HepG2 (cell line): ENCODE results near the gene CYB561. TPM values are rescaled to one million over a fixed set of nuclear protein-coding genes. Genes with fewer than 3 reads are reported as not detected.

ENCODE experiments used
- ATAC-seq: fragments of 200-7000 bp; cut with Tn5 transposase; 3 replicates; pipeline ENCODE4 v1.9.1; 2020; ENCODE audit warnings: mild to moderate bottlenecking, moderate library complexity
- BruUV-seq: library from RNA; stranded (reverse); fragments of 400-500 nt; replicated peaks from 2 replicates; lab custom pipeline; 2021; lab: Mats Ljungman, UMichigan
- CTCF ChIA-PET: fragments of 300-600 bp; formaldehyde crosslinking; extraction: SDS; loops from one replicate; lab custom pipeline; 2021; ENCODE audit warnings: low total read pairs, inconsistent platforms, low intra/inter-chr PET ratio; lab: Yijun Ruan, JAX
- POLR2A ChIA-PET: fragments of 350-600 bp; sonication (Branson Sonifier 250); formaldehyde crosslinking; loops from one replicate; lab custom pipeline; 2020; ENCODE audit warnings: antibody characterized with exemption, inconsistent platforms; lab: Yijun Ruan, JAX
- DNase-seq: peaks from one replicate; pipeline ENCODE4 v3.0.0-alpha.2; 2015; ENCODE audit warnings: low spot score
- FAIRE-seq: peaks from 3 replicates; lab custom pipeline; 2011; peaks lifted over from hg19 to GRCh38; lab: Jason Lieb, UNC
- H2AFZ ChIP-seq: one replicate; pipeline ENCODE4 v1.6.1; 2011; ENCODE audit warnings: low read length, inconsistent platforms
- H3K27ac ChIP-seq: fragments of 300-600 bp; 3 replicates; pipeline ENCODE4 v1.8.0; 2011; ENCODE audit warnings: mixed run types, mild to moderate bottlenecking, mixed read lengths, low read length, inconsistent platforms; ENCODE audit not compliant: insufficient read depth; ENCODE audit errors: extremely low read length
- H3K27me3 ChIP-seq, 2 experiments: fragments of 200-600 bp in 1 of 2; 2 replicates in 1 of 2; 3 replicates in 1 of 2; pipeline versions ENCODE4 v1.6.0 to v1.8.0; 2011; ENCODE audit warnings: low read length in 2 of 2, mild to moderate bottlenecking in 2 of 2, moderate library complexity in 2 of 2, inconsistent platforms in 1 of 2; ENCODE audit not compliant: insufficient read depth in 2 of 2, control insufficient read depth in 1 of 2
- H3K36me3 ChIP-seq, 2 experiments: fragments of 200-600 bp in 1 of 2; replicated peaks in 1 of 2; 2 replicates in 1 of 2; 3 replicates in 1 of 2; pipeline versions ENCODE4 v1.5.1 to v1.8.0; 2011; ENCODE audit warnings: low read length in 2 of 2, inconsistent platforms in 1 of 2; ENCODE audit not compliant: insufficient read depth in 2 of 2, control insufficient read depth in 1 of 2
- H3K4me1 ChIP-seq: 2 replicates; pipeline ENCODE4 v1.5.1; 2012; ENCODE audit warnings: low read length, inconsistent platforms; ENCODE audit not compliant: insufficient read depth
- H3K4me2 ChIP-seq: 2 replicates; pipeline ENCODE4 v1.6.0; 2011; ENCODE audit warnings: low read depth, low read length, inconsistent platforms
- H3K4me3 ChIP-seq, 3 experiments: fragments of 200-600 bp in 1 of 3; sonication (generic), shearing (Covaris generic) in 1 of 3; replicated peaks in 1 of 3; 2 replicates each; pipeline ENCODE4 v1.5.1; 2011 to 2016; ENCODE audit warnings: low read length in 3 of 3, inconsistent platforms in 2 of 3, low read depth in 2 of 3, mild to moderate bottlenecking in 2 of 3, control low read depth in 1 of 3, mixed read lengths in 1 of 3; ENCODE audit not compliant: insufficient read depth in 1 of 3
- H3K79me2 ChIP-seq: one replicate; pipeline ENCODE4 v1.6.1; 2011; ENCODE audit warnings: low read length, inconsistent platforms; ENCODE audit not compliant: insufficient read depth
- H3K9ac ChIP-seq: 2 replicates; pipeline ENCODE4 v1.6.0; 2011; ENCODE audit warnings: mild to moderate bottlenecking, low read depth, low read length, inconsistent platforms; ENCODE audit not compliant: insufficient read depth
- H3K9me3 ChIP-seq: 2 replicates; pipeline ENCODE4 v1.5.1; 2012; ENCODE audit warnings: mild to moderate bottlenecking, low read length
- H4K20me1 ChIP-seq: 2 replicates; pipeline ENCODE4 v1.6.0; 2011; ENCODE audit warnings: inconsistent platforms, mild to moderate bottlenecking, low read length, moderate library complexity; ENCODE audit not compliant: insufficient read depth
- ARID2 ChIP-seq: sonication (generic); formaldehyde crosslinking; IDR thresholded peaks from 2 replicates; pipeline ENCODE4 v1.8.1; 2022; ENCODE audit warnings: mild to moderate bottlenecking, missing genetic modification reagents, borderline replicate concordance
- DNMT3B ChIP-seq: conservative IDR thresholded peaks from 2 replicates; pipeline ENCODE4 v1.6.1; 2016; ENCODE audit warnings: missing biosample characterization, control low read depth
- ELF1 ChIP-seq: sonication (generic); formaldehyde crosslinking; IDR thresholded peaks from 2 replicates; pipeline ENCODE4 v1.4.0; 2020; ENCODE audit warnings: missing genetic modification reagents
- ETV6 ChIP-seq: sonication (generic); formaldehyde crosslinking; conservative IDR thresholded peaks from 2 replicates; pipeline ENCODE4 v1.4.0; 2020; ENCODE audit warnings: missing genetic modification reagents
- FOXK2 ChIP-seq: fragments of 450-650 bp; IDR thresholded peaks from 2 replicates; pipeline ENCODE4 v1.6.1; 2016
- MIER3 ChIP-seq: IDR thresholded peaks from 2 replicates; pipeline ENCODE4 v1.6.1; 2016; ENCODE audit warnings: missing compliant biosample characterization, borderline replicate concordance
- MTF2 ChIP-seq: sonication (generic); formaldehyde crosslinking; IDR thresholded peaks from 2 replicates; pipeline ENCODE4 v1.5.0; 2020; ENCODE audit warnings: missing genetic modification reagents, borderline replicate concordance
- NONO ChIP-seq, 2 experiments: fragments of 450-650 bp in 1 of 2; sonication (generic) in 1 of 2; formaldehyde crosslinking in 1 of 2; IDR thresholded peaks in 1 of 2; conservative IDR thresholded peaks in 1 of 2; 2 replicates each; pipeline versions ENCODE4 v1.6.1 to v1.8.0; 2017 to 2022; ENCODE audit warnings: mild to moderate bottlenecking in 1 of 2, missing genetic modification reagents in 1 of 2, moderate library complexity in 1 of 2
- NPAS2 ChIP-seq: sonication (generic); formaldehyde crosslinking; IDR thresholded peaks from 2 replicates; pipeline ENCODE4 v1.8.0; 2022; ENCODE audit warnings: mild to moderate bottlenecking, missing genetic modification reagents, borderline replicate concordance
- NR3C1 ChIP-seq: sonication (generic); formaldehyde crosslinking; IDR thresholded peaks from 2 replicates; pipeline ENCODE4 v1.4.0; 2020; ENCODE audit warnings: missing genetic modification reagents
- RARG ChIP-seq: sonication (generic); formaldehyde crosslinking; IDR thresholded peaks from 2 replicates; pipeline ENCODE4 v1.4.0; 2020; ENCODE audit warnings: low read depth, mild to moderate bottlenecking, missing genetic modification reagents
- SP4 ChIP-seq: sonication (generic); formaldehyde crosslinking; IDR thresholded peaks from 2 replicates; pipeline ENCODE4 v1.8.1; 2023; ENCODE audit warnings: mild to moderate bottlenecking, missing genetic modification reagents
- TEAD2 ChIP-seq: sonication (generic); formaldehyde crosslinking; IDR thresholded peaks from 2 replicates; pipeline ENCODE4 v1.9.0; 2021; ENCODE audit warnings: missing genetic modification reagents
- ZNF24 ChIP-seq: fragments of 450-650 bp; IDR thresholded peaks from 2 replicates; pipeline ENCODE4 v1.6.1; 2017; ENCODE audit warnings: antibody characterized with exemption, mild to moderate bottlenecking
- ZSCAN20 ChIP-seq: sonication (generic); formaldehyde crosslinking; IDR thresholded peaks from 2 replicates; pipeline ENCODE4 v1.4.0; 2020; ENCODE audit warnings: missing genetic modification reagents, mild to moderate bottlenecking, borderline replicate concordance
- WGBS: methylation state at CpG from one replicate; pipeline ENCODE4 v1.1.6; 2017; ENCODE audit warnings: low lambda C conversion rate; 5-methylcytosine and 5-hydroxymethylcytosine counted together
- in situ Hi-C: cut with HindIII; loops from 2 replicates; pipeline ENCODE4 v1.10.0; 2017; ENCODE audit warnings: low pct_unique_long_range_greater_than_20kb; ENCODE audit not compliant: extremely low pct_ligation_motif_present
- intact Hi-C: fragments of 100-400 bp; cut with micrococcal nuclease; formaldehyde crosslinking; loops from one replicate; pipeline ENCODE4 v1.10.0; 2022; ENCODE audit not compliant: unreplicated experiment
- polyA plus RNA-seq, 8 experiments: library from polyadenylated mRNA; depleted of rRNA in 3 of 8; stranded (reverse) in 7 of 8; unstranded in 1 of 8; fragments of >200 nt; fragmentation: Illumina TruSeq in 4 of 8; extraction: Trizol in 4 of 8; gene quantifications; 2 replicates each; pipeline versions ENCODE4 v1.2.1 to v1.2.3, GENCODE V29; 2011 to 2016; ENCODE audit warnings: low read depth in 4 of 8, missing spikeins in 1 of 8, mixed read lengths in 1 of 8; ENCODE audit not compliant: insufficient read depth in 1 of 8
- total RNA-seq, 5 experiments: library from RNA; depleted of rRNA; stranded (reverse); fragments of >200 nt; fragmentation: Illumina TruSeq; extraction: Trizol; gene quantifications; 2 replicates each; pipeline ENCODE4 v1.2.3, GENCODE V29; 2016; ENCODE audit warnings: low read depth in 1 of 5
- TF ChIP-seq, protein P1 (sequence below): sonication (generic); formaldehyde crosslinking; IDR thresholded peaks from 2 replicates; pipeline ENCODE4 v1.4.0; 2020; ENCODE audit warnings: missing genetic modification reagents
- TF ChIP-seq, protein P2 (sequence below): sonication (generic); formaldehyde crosslinking; IDR thresholded peaks from 2 replicates; pipeline ENCODE4 v1.4.0; 2020; ENCODE audit warnings: mild to moderate bottlenecking, low read depth, missing genetic modification reagents
- TF ChIP-seq, protein P3 (sequence below): sonication (generic); formaldehyde crosslinking; IDR thresholded peaks from 2 replicates; pipeline ENCODE4 v1.8.0; 2022; ENCODE audit warnings: mild to moderate bottlenecking, missing genetic modification reagents, moderate library complexity
- TF ChIP-seq, protein P4 (sequence below): sonication (generic); formaldehyde crosslinking; IDR thresholded peaks from 2 replicates; pipeline ENCODE4 v1.5.1; 2020; ENCODE audit warnings: missing genetic modification reagents, mild to moderate bottlenecking, borderline replicate concordance

CYB561 gene
- total and polyA plus RNA-seq, 2 of the 13 experiments (the other 11 are each of a cell fraction or from before 2014, with no cell fraction given) = 1.5 to 6.7 TPM

DNA sequence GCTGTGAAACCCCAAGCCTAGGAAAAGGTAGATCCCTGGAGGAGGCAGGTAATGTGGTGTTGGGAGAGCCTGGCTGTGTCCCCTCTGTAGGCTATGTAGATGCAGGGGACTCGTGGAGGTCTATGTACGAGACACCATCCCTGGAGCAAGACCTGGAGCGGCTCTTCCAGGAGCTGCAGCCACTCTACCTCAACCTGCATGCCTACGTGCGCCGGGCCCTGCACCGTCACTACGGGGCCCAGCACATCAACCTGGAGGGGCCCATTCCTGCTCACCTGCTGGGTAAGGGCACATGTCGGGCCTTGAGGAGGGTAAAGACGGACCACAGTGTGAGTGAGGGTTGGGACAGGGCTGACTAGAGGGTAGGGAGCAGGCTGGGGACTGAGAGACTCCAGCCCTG lies 42.7 kb upstream of the CYB561 start (continued):
- TF ChIP-seq, protein P1, sequence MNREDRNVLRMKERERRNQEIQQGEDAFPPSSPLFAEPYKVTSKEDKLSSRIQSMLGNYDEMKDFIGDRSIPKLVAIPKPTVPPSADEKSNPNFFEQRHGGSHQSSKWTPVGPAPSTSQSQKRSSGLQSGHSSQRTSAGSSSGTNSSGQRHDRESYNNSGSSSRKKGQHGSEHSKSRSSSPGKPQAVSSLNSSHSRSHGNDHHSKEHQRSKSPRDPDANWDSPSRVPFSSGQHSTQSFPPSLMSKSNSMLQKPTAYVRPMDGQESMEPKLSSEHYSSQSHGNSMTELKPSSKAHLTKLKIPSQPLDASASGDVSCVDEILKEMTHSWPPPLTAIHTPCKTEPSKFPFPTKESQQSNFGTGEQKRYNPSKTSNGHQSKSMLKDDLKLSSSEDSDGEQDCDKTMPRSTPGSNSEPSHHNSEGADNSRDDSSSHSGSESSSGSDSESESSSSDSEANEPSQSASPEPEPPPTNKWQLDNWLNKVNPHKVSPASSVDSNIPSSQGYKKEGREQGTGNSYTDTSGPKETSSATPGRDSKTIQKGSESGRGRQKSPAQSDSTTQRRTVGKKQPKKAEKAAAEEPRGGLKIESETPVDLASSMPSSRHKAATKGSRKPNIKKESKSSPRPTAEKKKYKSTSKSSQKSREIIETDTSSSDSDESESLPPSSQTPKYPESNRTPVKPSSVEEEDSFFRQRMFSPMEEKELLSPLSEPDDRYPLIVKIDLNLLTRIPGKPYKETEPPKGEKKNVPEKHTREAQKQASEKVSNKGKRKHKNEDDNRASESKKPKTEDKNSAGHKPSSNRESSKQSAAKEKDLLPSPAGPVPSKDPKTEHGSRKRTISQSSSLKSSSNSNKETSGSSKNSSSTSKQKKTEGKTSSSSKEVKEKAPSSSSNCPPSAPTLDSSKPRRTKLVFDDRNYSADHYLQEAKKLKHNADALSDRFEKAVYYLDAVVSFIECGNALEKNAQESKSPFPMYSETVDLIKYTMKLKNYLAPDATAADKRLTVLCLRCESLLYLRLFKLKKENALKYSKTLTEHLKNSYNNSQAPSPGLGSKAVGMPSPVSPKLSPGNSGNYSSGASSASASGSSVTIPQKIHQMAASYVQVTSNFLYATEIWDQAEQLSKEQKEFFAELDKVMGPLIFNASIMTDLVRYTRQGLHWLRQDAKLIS (CRISPR knock-in tag) = no peak
- TF ChIP-seq FOXK2 (no peak), SP4 (CRISPR knock-in tag) (no peak)
- TF ChIP-seq, protein P2, sequence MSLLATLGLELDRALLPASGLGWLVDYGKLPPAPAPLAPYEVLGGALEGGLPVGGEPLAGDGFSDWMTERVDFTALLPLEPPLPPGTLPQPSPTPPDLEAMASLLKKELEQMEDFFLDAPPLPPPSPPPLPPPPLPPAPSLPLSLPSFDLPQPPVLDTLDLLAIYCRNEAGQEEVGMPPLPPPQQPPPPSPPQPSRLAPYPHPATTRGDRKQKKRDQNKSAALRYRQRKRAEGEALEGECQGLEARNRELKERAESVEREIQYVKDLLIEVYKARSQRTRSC (CRISPR knock-in tag) = no peak

DNA sequence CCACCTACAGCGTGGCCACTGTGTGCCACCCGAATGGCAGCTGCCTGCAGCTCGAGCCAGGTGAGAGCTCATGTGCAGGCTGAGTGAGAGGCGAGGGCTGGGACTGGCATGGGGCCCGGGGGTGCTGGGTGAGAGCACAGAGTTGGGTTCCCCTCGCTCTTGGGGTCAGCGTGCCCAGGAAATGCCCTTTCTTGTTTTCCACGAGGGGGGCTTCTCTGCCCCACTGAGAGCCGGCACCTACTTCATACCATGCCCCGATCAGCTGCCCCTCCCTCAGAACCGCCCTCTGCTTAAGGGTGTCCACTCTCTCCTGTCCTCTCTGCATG lies 40.9 kb upstream of the CYB561 start:
- 21% methylated on average over 10 of the region's 11 CpGs for WGBS
- CTCF ChIA-PET = no interaction called here
- DNase-seq = no peak
- TF ChIP-seq NR3C1 (CRISPR knock-in tag) = no peak
- TF ChIP-seq, protein P3, sequence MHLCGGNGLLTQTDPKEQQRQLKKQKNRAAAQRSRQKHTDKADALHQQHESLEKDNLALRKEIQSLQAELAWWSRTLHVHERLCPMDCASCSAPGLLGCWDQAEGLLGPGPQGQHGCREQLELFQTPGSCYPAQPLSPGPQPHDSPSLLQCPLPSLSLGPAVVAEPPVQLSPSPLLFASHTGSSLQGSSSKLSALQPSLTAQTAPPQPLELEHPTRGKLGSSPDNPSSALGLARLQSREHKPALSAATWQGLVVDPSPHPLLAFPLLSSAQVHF = no peak
- TF ChIP-seq ARID2 (CRISPR knock-in tag) = no peak
- no peak for TF ChIP-seq MTF2 (CRISPR knock-in tag)
- TF ChIP-seq, protein P4, sequence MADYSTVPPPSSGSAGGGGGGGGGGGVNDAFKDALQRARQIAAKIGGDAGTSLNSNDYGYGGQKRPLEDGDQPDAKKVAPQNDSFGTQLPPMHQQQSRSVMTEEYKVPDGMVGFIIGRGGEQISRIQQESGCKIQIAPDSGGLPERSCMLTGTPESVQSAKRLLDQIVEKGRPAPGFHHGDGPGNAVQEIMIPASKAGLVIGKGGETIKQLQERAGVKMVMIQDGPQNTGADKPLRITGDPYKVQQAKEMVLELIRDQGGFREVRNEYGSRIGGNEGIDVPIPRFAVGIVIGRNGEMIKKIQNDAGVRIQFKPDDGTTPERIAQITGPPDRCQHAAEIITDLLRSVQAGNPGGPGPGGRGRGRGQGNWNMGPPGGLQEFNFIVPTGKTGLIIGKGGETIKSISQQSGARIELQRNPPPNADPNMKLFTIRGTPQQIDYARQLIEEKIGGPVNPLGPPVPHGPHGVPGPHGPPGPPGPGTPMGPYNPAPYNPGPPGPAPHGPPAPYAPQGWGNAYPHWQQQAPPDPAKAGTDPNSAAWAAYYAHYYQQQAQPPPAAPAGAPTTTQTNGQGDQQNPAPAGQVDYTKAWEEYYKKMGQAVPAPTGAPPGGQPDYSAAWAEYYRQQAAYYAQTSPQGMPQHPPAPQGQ (CRISPR knock-in tag) = no peak
- no peak for TF ChIP-seq ELF1
- TF ChIP-seq ETV6 = no peak
- TF ChIP-seq NONO (IDR thresholded peaks at IDR 0.05) = no peak
- TF ChIP-seq NONO (CRISPR knock-in tag; conservative IDR thresholded peaks at IDR 0.05) = no peak
- no peak for TF ChIP-seq ZNF24
- TF ChIP-seq TEAD2 (CRISPR knock-in tag) = no peak
- TF ChIP-seq DNMT3B (CRISPR knock-in tag) = no peak
- no peak for TF ChIP-seq RARG (CRISPR knock-in tag)
- TF ChIP-seq MIER3 (CRISPR knock-in tag) = no peak
- TF ChIP-seq NPAS2 (CRISPR knock-in tag) = no peak
- no peak for TF ChIP-seq ZSCAN20 (CRISPR knock-in tag)

More for the DNA sequence above, 40.9 kb upstream of the CYB561 start:
- no peak for FAIRE-seq
- Histone ChIP-seq H3K79me2 (no peaks in the 10 kb centered on the region), H3K4me2 (no peak overlapping the region), H3K9ac (no peak overlapping the region), H2AFZ (no peak overlapping the region), H3K4me3 (no peak overlapping the region), H3K4me1 (no peaks in the 10 kb centered on the region), H3K9me3 (no peaks in the 10 kb centered on the region), H4K20me1 (no peaks in the 10 kb centered on the region), H3K27me3 (peaks cover 17 to 81% of the 10 kb centered on the region in 2 experiments), H3K36me3 (no peaks in the 10 kb centered on the region), H3K27ac (no peak overlapping the region)
- no peak for ATAC-seq
- in situ Hi-C loops (no loop called here), intact Hi-C loops (no loop called here)
- POLR2A ChIA-PET = no interaction called here
- no TSS peak for BruUV-seq
